CD4-positive, alpha-beta T cell (primary cell): ENCODE results near the gene ENTPD6. TPM values are rescaled to one million over a fixed set of nuclear protein-coding genes. Genes with fewer than 3 reads are reported as not detected.
"Not testable (repeated sequence)": the region's sequence is repeated elsewhere in the genome, so short reads cannot be mapped to it uniquely, and the experiment has no call there.

ENCODE experiments used
- ATAC-seq: fragments of 200-7000 bp; cut with Tn5 transposase; one replicate; pipeline ENCODE4 v1.10.0; 2022; ENCODE audit warnings: mild to moderate bottlenecking; ENCODE audit not compliant: poor library complexity
- CTCF ChIA-PET: fragments of 350-600 bp; sonication (Branson Sonifier 250); formaldehyde crosslinking; loops from one replicate; lab custom pipeline; 2021; ENCODE audit warnings: antibody characterized with exemption, inconsistent platforms; lab: Charles Lee
- POLR2A ChIA-PET: fragments of 350-600 bp; sonication (Branson Sonifier 250); formaldehyde crosslinking; loops from one replicate; lab custom pipeline; 2021; ENCODE audit warnings: antibody characterized with exemption, inconsistent platforms; lab: Charles Lee
- DNase-seq, 14 experiments: peaks; one replicate each; pipeline ENCODE4 v3.0.0-alpha.2; 2013 to 2020; ENCODE audit warnings: mixed read lengths in 2 of 14
- H3K27ac ChIP-seq, 2 donors: one replicate each; pipeline versions ENCODE4 v1.5.1 to v1.7.0; 2013; ENCODE audit warnings: low read length in 2 of 2, low read depth in 1 of 2, mild to moderate bottlenecking in 1 of 2
- H3K27me3 ChIP-seq, 2 experiments: 1 replicate in 1 of 2; 2 replicates in 1 of 2; pipeline versions ENCODE4 v1.6.1 to v1.7.0; 2013; ENCODE audit warnings: low read length in 2 of 2, control low read depth in 1 of 2, mild to moderate bottlenecking in 1 of 2, moderate library complexity in 1 of 2; ENCODE audit not compliant: insufficient read depth in 2 of 2, control insufficient read depth in 1 of 2
- H3K36me3 ChIP-seq: one replicate; pipeline ENCODE4 v1.6.1; 2013; ENCODE audit warnings: low read length, control low read depth; ENCODE audit not compliant: insufficient read depth
- H3K4me1 ChIP-seq: one replicate; pipeline ENCODE4 v1.6.1; 2013; ENCODE audit warnings: low read length, control low read depth; ENCODE audit not compliant: insufficient read depth
- H3K4me3 ChIP-seq: one replicate; pipeline ENCODE4 v1.5.1; 2013; ENCODE audit warnings: mild to moderate bottlenecking, low read length, moderate library complexity
- H3K9me3 ChIP-seq, 2 experiments: 1 replicate in 1 of 2; 2 replicates in 1 of 2; pipeline versions ENCODE4 v1.6.1 to v1.7.0; 2013; ENCODE audit warnings: low read length in 2 of 2, mild to moderate bottlenecking in 2 of 2, control low read depth in 1 of 2, moderate library complexity in 1 of 2; ENCODE audit not compliant: control insufficient read depth in 1 of 2, insufficient read depth in 1 of 2
- H3K27ac Mint-ChIP-seq: one replicate; pipeline ENCODE4 v1.8.0; 2020; ENCODE audit warnings: mixed read lengths
- H3K27me3 Mint-ChIP-seq: one replicate; pipeline ENCODE4 v1.8.0; 2021; ENCODE audit warnings: mixed read lengths
- H3K36me3 Mint-ChIP-seq: one replicate; pipeline ENCODE4 v1.8.0; 2021; ENCODE audit warnings: low read depth, mixed read lengths
- H3K4me1 Mint-ChIP-seq: one replicate; pipeline ENCODE4 v1.8.0; 2021; ENCODE audit warnings: low read depth, mixed read lengths
- H3K4me3 Mint-ChIP-seq: one replicate; pipeline ENCODE4 v1.8.0; 2020; ENCODE audit warnings: mild to moderate bottlenecking, mixed read lengths
- H3K9me3 Mint-ChIP-seq: one replicate; pipeline ENCODE4 v1.8.0; 2020; ENCODE audit warnings: mixed read lengths
- intact Hi-C, 2 experiments: fragments of 100-400 bp; cut with DNase I in 1 of 2; cut with micrococcal nuclease in 1 of 2; formaldehyde crosslinking; loops; one replicate each; pipeline versions ENCODE4 v1.15.1 to v1.9.0; 2023 to 2025; cut with DNase I, micrococcal nuclease
- total RNA-seq, 174 experiments: library from RNA in 2 of 174; stranded (reverse) in 2 of 174; gene quantifications; one replicate each; pipeline ENCODE4 v1.2.3 and lab custom pipeline; 2021 to 2026
- TF ChIP-seq, protein P1 (sequence below): fragments of 200-600 bp; IDR thresholded peaks from one replicate; pipeline ENCODE4 v1.8.0; 2022; ENCODE audit warnings: antibody characterized with exemption, mild to moderate bottlenecking

ENTPD6 gene
- total RNA-seq, 2 experiments from 2014 or later, result 78.5 to 85.1 TPM

DNA sequence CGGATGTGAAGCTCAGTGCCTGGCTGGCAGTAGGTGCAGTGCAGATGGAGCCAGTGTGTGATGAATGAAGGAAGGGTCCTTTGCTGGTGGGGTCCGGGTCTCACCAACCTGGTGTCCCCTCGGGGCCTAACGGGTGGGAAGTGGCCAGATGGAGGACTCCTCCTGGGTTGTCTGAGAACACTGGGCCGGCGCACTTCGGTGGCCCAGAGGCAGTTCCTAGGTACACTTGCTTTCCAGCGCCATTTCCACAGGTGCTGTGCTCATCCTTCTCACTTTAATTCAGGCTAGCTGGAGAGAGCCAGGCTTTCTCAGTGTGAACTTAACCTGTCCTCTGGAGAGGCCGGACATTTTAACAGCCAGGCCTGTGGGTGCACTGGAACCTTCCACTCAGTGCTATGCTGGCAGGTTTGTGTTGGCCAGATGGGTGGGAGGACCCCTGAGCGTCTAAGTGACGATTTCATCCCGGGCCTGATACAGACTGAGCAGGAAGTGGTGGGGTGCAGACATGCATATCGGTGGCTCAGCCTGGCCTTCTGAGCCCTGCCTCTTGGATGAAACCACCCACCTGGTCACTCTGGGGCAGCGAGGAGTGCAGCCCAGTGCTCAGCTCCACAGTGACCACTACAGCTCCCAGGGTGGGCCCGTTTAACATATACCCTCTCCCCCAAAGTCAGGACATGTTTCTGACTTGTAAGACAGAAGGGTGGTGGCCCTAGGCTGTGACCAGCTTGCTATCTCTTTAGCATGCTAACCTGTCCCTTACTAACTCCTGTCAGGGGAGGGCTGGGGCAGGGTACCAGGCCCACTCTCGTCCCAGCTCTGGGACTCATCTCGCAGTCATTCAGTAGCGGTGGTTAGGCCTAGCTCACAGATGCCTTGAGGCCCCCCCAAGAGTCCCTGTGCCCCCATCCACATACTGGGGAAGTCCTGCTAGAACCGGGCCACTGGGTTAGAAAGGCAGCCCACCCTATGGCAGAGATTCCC lies 44.2 kb downstream of the ENTPD6 start:
- Mint-ChIP-seq H3K27me3 (peaks cover 31% of the 10 kb centered on the region), H3K9me3 (peaks cover 3% of the 10 kb centered on the region), H3K4me1 (no peaks in the 10 kb centered on the region), H3K4me3 (no peak overlapping the region), H3K27ac (no peak overlapping the region), H3K36me3 (no peaks in the 10 kb centered on the region)
- CTCF ChIA-PET, result no interaction called here
- intact Hi-C loops, result no loop called here
- POLR2A ChIA-PET, result no interaction called here
- ATAC-seq (no peak), DNase-seq (no peak)
- Histone ChIP-seq H3K27ac (no peak overlapping the region), H3K9me3 (peaks cover 5 to 6% of the 10 kb centered on the region in 2 experiments), H3K36me3 (no peaks in the 10 kb centered on the region), H3K4me1 (no peaks in the 10 kb centered on the region), H3K4me3 (no peak overlapping the region), H3K27me3 (peaks cover 6 to 10% of the 10 kb centered on the region in 2 experiments)
- TF ChIP-seq, protein P1, sequence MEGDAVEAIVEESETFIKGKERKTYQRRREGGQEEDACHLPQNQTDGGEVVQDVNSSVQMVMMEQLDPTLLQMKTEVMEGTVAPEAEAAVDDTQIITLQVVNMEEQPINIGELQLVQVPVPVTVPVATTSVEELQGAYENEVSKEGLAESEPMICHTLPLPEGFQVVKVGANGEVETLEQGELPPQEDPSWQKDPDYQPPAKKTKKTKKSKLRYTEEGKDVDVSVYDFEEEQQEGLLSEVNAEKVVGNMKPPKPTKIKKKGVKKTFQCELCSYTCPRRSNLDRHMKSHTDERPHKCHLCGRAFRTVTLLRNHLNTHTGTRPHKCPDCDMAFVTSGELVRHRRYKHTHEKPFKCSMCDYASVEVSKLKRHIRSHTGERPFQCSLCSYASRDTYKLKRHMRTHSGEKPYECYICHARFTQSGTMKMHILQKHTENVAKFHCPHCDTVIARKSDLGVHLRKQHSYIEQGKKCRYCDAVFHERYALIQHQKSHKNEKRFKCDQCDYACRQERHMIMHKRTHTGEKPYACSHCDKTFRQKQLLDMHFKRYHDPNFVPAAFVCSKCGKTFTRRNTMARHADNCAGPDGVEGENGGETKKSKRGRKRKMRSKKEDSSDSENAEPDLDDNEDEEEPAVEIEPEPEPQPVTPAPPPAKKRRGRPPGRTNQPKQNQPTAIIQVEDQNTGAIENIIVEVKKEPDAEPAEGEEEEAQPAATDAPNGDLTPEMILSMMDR, result no peak

DNA sequence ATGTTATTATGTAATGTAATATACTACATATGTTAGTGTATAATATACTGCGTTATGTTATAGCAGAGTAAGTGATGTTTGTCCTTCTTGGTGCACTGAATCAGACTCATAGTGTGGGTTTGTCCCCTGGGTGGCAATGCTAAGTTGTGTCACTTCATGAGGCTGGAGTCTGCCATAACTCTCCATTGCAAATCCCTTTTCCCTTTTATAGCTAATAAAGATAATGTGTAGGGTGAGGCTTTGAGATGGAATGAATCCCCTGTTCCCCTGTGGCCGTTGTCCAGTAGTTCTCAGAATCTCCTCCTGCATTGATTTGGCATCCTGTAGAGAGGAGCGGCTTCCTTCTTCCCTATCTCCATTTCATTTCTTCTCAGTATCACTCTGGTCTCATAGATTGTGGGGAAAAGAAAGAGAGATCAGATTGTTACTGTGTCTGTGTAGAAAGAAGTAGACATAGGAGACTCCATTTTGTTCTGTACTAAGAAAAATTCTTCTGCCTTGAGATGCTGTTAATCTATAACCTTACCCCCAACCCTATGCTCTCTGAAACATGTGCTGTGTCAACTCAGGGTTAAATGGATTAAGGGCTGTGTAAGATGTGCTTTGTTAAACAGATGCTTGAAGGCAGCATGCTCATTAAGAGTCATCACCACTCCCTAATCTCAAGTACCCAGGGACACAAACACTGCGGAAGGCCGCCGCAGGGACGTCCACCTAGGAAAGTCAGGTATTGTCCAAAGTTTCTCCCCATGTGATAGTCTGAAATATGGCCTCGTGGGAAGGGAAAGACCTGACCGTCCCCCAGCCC lies 45.5 kb downstream of the ENTPD6 start:
- H3K4me3 Mint-ChIP-seq, H3K4me3 ChIP-seq, H3K36me3 ChIP-seq, H3K36me3 Mint-ChIP-seq, intact Hi-C loops, H3K9me3 ChIP-seq, H3K4me1 Mint-ChIP-seq, H3K27ac Mint-ChIP-seq, CTCF ChIA-PET, DNase-seq, H3K27ac ChIP-seq, H3K27me3 ChIP-seq, POLR2A ChIA-PET, ATAC-seq, H3K4me1 ChIP-seq, H3K9me3 Mint-ChIP-seq: not testable (repeated sequence)
- H3K27me3 Mint-ChIP-seq, result peaks cover 27% of the 10 kb centered on the region

DNA sequence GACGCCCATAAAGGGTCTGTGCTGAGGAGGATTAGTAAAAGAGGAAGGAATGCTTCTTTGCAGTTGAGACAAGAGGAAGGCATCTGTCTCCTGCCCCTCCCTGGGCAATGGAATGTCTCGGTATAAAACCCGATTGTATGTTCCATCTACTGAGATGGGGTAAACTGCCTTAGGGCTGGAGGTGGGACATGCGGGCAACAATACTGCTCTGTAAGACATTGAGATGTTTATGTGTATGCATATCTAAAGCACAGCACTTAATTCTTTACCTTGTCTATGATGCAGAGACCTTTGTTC lies 46.1 kb downstream of the ENTPD6 start:
- CTCF ChIA-PET, H3K9me3 Mint-ChIP-seq, ATAC-seq, H3K4me3 Mint-ChIP-seq, DNase-seq, H3K27me3 ChIP-seq, intact Hi-C loops, H3K36me3 Mint-ChIP-seq, H3K9me3 ChIP-seq, H3K36me3 ChIP-seq, H3K4me1 ChIP-seq, H3K27ac Mint-ChIP-seq, H3K27ac ChIP-seq, POLR2A ChIA-PET, H3K4me1 Mint-ChIP-seq, H3K4me3 ChIP-seq: not testable (repeated sequence)
- peaks cover 27% of the 10 kb centered on the region for H3K27me3 Mint-ChIP-seq

DNA sequence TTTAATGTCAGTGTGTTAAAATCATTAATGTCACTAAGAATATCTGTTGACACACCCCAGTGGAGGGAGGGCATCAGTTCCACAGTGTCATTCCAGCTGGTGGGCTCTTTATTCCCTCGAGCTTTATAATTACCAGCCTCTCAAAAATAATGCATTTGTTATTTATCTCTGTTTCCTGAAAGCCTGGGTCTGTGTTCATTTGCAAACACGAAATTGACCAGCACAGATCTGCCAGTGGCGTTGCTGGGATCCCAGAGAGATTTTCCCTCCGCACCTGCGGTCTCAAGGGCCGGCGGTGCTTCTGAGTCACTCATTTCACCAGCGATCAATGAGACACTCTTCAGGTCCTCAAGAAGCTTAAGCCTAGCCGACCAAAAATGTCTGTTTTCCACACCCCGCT lies 46.7 kb downstream of the ENTPD6 start:
- no peaks in the 10 kb centered on the region for H3K36me3 ChIP-seq
- intact Hi-C loops, result no loop called here
- TF ChIP-seq, protein P1, result no peak
- no peaks in the 10 kb centered on the region for H3K27me3 ChIP-seq
- Mint-ChIP-seq H3K4me1 (peaks cover 11% of the 10 kb centered on the region), H3K9me3 (peaks cover 3% of the 10 kb centered on the region), H3K27me3 (peaks cover 23% of the 10 kb centered on the region), H3K36me3 (peaks cover 9% of the 10 kb centered on the region), H3K27ac (no peak overlapping the region), H3K4me3 (no peak overlapping the region)
- DNase-seq (no peak), ATAC-seq (no peak)
- H3K4me1 ChIP-seq, result peaks cover 6% of the 10 kb centered on the region
- POLR2A ChIA-PET, result no interaction called here
- H3K4me3 ChIP-seq, result no peak overlapping the region
- H3K9me3 ChIP-seq, result peaks cover 0 to 6% of the 10 kb centered on the region in 2 experiments
- CTCF ChIA-PET, result interaction anchor here (0.9 kb wide), 1 partner anchor 9 kb away, joined by 3 read pairs; no protein-coding TSS in a partner anchor
- H3K27ac ChIP-seq, result no peak overlapping the region
